PFSK-1 (cell line): ENCODE results near the gene RFNG.

Source experiments
- FOXP2 ChIP-seq: optimal IDR thresholded peaks from 2 replicates; pipeline ENCODE3; 2011; ENCODE audit warnings: borderline replicate concordance, control low read depth, inconsistent platforms; ENCODE audit not compliant: insufficient read depth; ENCODE audit errors: extremely low read length, extremely low read depth
- POLR2AphosphoS5 ChIP-seq: IDR thresholded peaks from 2 replicates; pipeline ENCODE4 v1.6.1; 2012; ENCODE audit warnings: low read depth, mild to moderate bottlenecking, control low read depth, low read length, moderate library complexity
- TAF1 ChIP-seq: IDR thresholded peaks from 2 replicates; pipeline ENCODE4 v1.6.1; 2012; ENCODE audit warnings: low read length, control low read depth, borderline replicate concordance; ENCODE audit not compliant: insufficient read depth
- TF ChIP-seq, protein P1 (sequence below), 2 experiments: IDR thresholded peaks; 2 replicates each; pipeline versions ENCODE4 v1.6.1 to v1.8.0; 2011 to 2012; ENCODE audit warnings: low read depth in 2 of 2, low read length in 2 of 2, control low read depth in 1 of 2, inconsistent platforms in 1 of 2, mild to moderate bottlenecking in 1 of 2, moderate library complexity in 1 of 2; ENCODE audit not compliant: insufficient read depth in 1 of 2

DNA sequence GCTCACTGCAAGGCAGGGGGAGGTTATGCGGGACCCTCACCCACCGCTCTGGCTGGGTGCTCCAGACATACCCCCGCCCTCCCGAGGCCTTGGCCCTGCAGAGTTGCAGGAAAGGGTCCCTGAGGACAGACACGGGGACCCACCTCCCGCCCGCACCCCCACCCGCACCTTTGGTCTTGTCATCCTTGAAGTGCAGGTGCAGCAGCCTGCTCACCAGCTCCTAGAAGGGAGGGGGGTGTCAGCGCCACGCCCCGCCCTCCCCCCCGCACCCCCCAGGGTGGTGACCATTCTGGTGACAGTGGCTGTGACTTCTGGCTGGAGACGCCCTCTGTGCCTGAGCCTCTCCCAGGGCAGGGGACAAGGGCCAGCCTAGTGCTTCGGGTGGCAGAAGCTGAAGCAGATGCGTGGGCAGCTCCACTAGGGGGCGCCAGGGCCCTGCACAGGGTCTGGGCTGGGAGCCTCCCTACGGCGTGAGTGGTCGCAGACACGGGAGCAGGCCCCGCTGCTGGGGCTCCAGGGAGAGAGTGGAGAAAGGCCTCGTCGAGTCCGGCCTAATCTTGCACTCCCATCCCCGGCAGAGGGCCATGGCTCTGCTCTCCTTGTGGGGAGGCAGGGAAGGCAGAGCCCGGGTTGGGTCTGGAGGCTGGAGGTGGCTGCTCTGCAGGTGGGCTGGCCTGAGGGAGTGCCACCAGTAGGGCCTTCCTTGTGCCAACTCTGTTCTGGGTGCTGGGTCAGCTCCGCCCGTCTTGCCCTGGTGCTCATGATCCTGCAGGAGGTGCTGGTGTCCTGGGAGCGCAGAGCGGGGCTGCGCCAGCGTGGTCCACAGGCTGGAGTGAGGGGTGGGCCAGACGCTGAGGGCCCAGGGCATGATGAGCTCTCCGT, 31.7 kb downstream of the RFNG start:
- TF ChIP-seq TAF1 (no peak), POLR2AphosphoS5 (no peak; the same call in 1 of the 2 replicates), FOXP2 (peak; percentile 22)
- TF ChIP-seq, protein P1, sequence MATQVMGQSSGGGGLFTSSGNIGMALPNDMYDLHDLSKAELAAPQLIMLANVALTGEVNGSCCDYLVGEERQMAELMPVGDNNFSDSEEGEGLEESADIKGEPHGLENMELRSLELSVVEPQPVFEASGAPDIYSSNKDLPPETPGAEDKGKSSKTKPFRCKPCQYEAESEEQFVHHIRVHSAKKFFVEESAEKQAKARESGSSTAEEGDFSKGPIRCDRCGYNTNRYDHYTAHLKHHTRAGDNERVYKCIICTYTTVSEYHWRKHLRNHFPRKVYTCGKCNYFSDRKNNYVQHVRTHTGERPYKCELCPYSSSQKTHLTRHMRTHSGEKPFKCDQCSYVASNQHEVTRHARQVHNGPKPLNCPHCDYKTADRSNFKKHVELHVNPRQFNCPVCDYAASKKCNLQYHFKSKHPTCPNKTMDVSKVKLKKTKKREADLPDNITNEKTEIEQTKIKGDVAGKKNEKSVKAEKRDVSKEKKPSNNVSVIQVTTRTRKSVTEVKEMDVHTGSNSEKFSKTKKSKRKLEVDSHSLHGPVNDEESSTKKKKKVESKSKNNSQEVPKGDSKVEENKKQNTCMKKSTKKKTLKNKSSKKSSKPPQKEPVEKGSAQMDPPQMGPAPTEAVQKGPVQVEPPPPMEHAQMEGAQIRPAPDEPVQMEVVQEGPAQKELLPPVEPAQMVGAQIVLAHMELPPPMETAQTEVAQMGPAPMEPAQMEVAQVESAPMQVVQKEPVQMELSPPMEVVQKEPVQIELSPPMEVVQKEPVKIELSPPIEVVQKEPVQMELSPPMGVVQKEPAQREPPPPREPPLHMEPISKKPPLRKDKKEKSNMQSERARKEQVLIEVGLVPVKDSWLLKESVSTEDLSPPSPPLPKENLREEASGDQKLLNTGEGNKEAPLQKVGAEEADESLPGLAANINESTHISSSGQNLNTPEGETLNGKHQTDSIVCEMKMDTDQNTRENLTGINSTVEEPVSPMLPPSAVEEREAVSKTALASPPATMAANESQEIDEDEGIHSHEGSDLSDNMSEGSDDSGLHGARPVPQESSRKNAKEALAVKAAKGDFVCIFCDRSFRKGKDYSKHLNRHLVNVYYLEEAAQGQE (IDR thresholded peaks at IDR 0.05; ENCODE audit: insufficient read depth in 1 of 2, low read depth in 2 of 2, low read length in 2 of 2): no peak
